Mesodermal cell (in vitro differentiated cells): Measurements from ENCODE around the gene GABRG2. TPM values are rescaled to one million over a fixed set of nuclear protein-coding genes. Genes with fewer than 3 reads are reported as not detected.
"Not testable (repeated sequence)": the region's sequence is repeated elsewhere in the genome, so short reads cannot be mapped to it uniquely, and the experiment has no call there.

Experiments used
- H3K27ac ChIP-seq: 2 replicates; pipeline ENCODE4 v1.7.0; 2013; ENCODE audit warnings: mild to moderate bottlenecking, low read depth, low read length, moderate library complexity; ENCODE audit not compliant: severe bottlenecking
- H3K36me3 ChIP-seq: 2 replicates; pipeline ENCODE4 v1.7.1; 2013; ENCODE audit warnings: mild to moderate bottlenecking, low read length, moderate library complexity; ENCODE audit not compliant: control insufficient read depth, insufficient read depth
- H3K4me1 ChIP-seq: one replicate; pipeline ENCODE4 v1.7.1; 2013; ENCODE audit warnings: mild to moderate bottlenecking, low read length; ENCODE audit not compliant: insufficient read depth, control insufficient read depth, poor library complexity, severe bottlenecking
- H3K4me3 ChIP-seq: 2 replicates; pipeline ENCODE4 v1.7.0; 2013; ENCODE audit warnings: low read length, control low read depth, mild to moderate bottlenecking; ENCODE audit not compliant: insufficient read depth, poor library complexity, severe bottlenecking; ENCODE audit errors: extremely low read depth
- H3K9me3 ChIP-seq: 2 replicates; pipeline ENCODE4 v1.7.1; 2013; ENCODE audit warnings: mild to moderate bottlenecking, low read length, moderate library complexity; ENCODE audit not compliant: control insufficient read depth
- whole genome bisulfite sequencing, 2 experiments: methylation state at CpG; one replicate each; pipeline ENCODE4 v1.1.5; 2013; ENCODE audit warnings: missing lambda C conversion rate in 2 of 2; ENCODE audit not compliant: insufficient coverage in 2 of 2; 5-methylcytosine and 5-hydroxymethylcytosine counted together
- polyA plus RNA-seq, 2 experiments: library from polyadenylated mRNA; stranded (reverse); fragments of 50-300 nt; gene quantifications; one replicate each; pipeline ENCODE4 v1.2.3, GENCODE V29; 2013

GABRG2 gene
- 0.37 TPM for polyA plus RNA-seq (2013, experiment 1 of 2)
- polyA plus RNA-seq (2013, experiment 2 of 2) = 0.10 TPM

- Histone ChIP-seq H3K36me3 (no peaks in the 10 kb centered on the region), H3K9me3 (no peaks in the 10 kb centered on the region), H3K4me3 (no peak within 1 kb of the TSS), H3K4me1 (no peaks in the 10 kb centered on the region), H3K27ac (no peak within 1 kb of the TSS)
- WGBS, 2 experiments = 2 to 4% methylated on average over 5 to 7 of the region's 21 CpGs
These were observed at the start of gene GABRG2 for GRCh38 chr5:162067655-162068411. TSS of gene GABRG2 (plus strand) at chr5:162067773. CDS start at chr5:162068000, 227 bp downstream.

GRCh38 chr5:162025312-162025711 lies 42.3 kb upstream of the GABRG2 start:
- H3K36me3 ChIP-seq = no peaks in the 10 kb centered on the region
- no peak overlapping the region for H3K27ac ChIP-seq
- no peaks in the 10 kb centered on the region for H3K4me1 ChIP-seq
- H3K9me3 ChIP-seq = no peaks in the 10 kb centered on the region
- H3K4me3 ChIP-seq = no peak overlapping the region
- WGBS, 2 experiments = 86 to 100% methylated on average over 1 of the region's 2 CpGs

GRCh38 chr5:162026803-162027202 lies 40.8 kb upstream of the GABRG2 start:
- Histone ChIP-seq H3K4me3 (no peak overlapping the region), H3K36me3 (no peaks in the 10 kb centered on the region), H3K27ac (no peak overlapping the region), H3K9me3 (no peaks in the 10 kb centered on the region), H3K4me1 (no peaks in the 10 kb centered on the region)
- WGBS, 2 experiments = 70 to 100% methylated on average over 1 to 2 of the region's 4 CpGs

GRCh38 chr5:162037431-162037830 lies 30.1 kb upstream of the GABRG2 start:
- Histone ChIP-seq H3K27ac (no peak overlapping the region), H3K4me1 (no peaks in the 10 kb centered on the region), H3K4me3 (no peak overlapping the region), H3K36me3 (no peaks in the 10 kb centered on the region), H3K9me3 (no peaks in the 10 kb centered on the region)
- WGBS, 2 experiments = no CpG with 5 or more reads among the region's 1 CpG

GRCh38 chr5:162047279-162047678 lies 20.3 kb upstream of the GABRG2 start:
- Histone ChIP-seq H3K4me3 (no peak overlapping the region), H3K4me1 (no peaks in the 10 kb centered on the region), H3K27ac (no peak overlapping the region), H3K36me3 (no peaks in the 10 kb centered on the region), H3K9me3 (no peaks in the 10 kb centered on the region)
- WGBS, 2 experiments = 62% methylated on average over 1 of the region's 1 CpG; no CpG with 5 or more reads in 1 of the 2 experiments

- no peaks in the 10 kb centered on the region for H3K36me3 ChIP-seq
- H3K9me3 ChIP-seq = no peaks in the 10 kb centered on the region
- H3K4me3 ChIP-seq = no peak overlapping the region
- no peak overlapping the region for H3K27ac ChIP-seq
- no peaks in the 10 kb centered on the region for H3K4me1 ChIP-seq
- WGBS, 2 experiments = 75 to 88% methylated on average over 2 of the region's 3 CpGs
These were observed 14.9 kb upstream of the GABRG2 start for GRCh38 chr5:162052676-162053075.

- 100% methylated on average over 3 of the region's 4 CpGs; no CpG with 5 or more reads in 1 of the 2 experiments for WGBS, 2 experiments
- H3K4me1 ChIP-seq = not testable (repeated sequence)
These were observed 12.5 kb upstream of the GABRG2 start for GRCh38 chr5:162055095-162055494.

GRCh38 chr5:162067162-162067561 lies 411 bp upstream of the GABRG2 start:
- Histone ChIP-seq H3K27ac (no peak overlapping the region), H3K4me3 (no peak overlapping the region), H3K4me1 (no peaks in the 10 kb centered on the region), H3K9me3 (no peaks in the 10 kb centered on the region), H3K36me3 (no peaks in the 10 kb centered on the region)
- 16 to 40% methylated on average over 2 to 5 of the region's 7 CpGs for WGBS, 2 experiments

More at GRCh38 chr5:162055095-162055494, 12.5 kb upstream of the GABRG2 start:
- H3K9me3 ChIP-seq, H3K4me3 ChIP-seq, H3K27ac ChIP-seq, H3K36me3 ChIP-seq: not testable (repeated sequence)

GRCh38 chr5:162068412-162068811 lies 839 bp downstream of the GABRG2 start:
- Histone ChIP-seq H3K36me3 (no peaks in the 10 kb centered on the region), H3K4me1 (no peaks in the 10 kb centered on the region), H3K4me3 (no peak overlapping the region), H3K9me3 (no peaks in the 10 kb centered on the region), H3K27ac (no peak overlapping the region)
- WGBS, 2 experiments = 0 to 4% methylated on average over 4 to 5 of the region's 12 CpGs

- Histone ChIP-seq H3K9me3 (no peaks in the 10 kb centered on the region), H3K27ac (no peak overlapping the region), H3K36me3 (no peaks in the 10 kb centered on the region), H3K4me3 (no peak overlapping the region), H3K4me1 (no peaks in the 10 kb centered on the region)
- WGBS, 2 experiments = 87 to 97% methylated on average over 2 to 4 of the region's 4 CpGs
These were observed 1.4 kb downstream of the GABRG2 start for GRCh38 chr5:162068936-162069335.

GRCh38 chr5:162078805-162079204 lies 11.2 kb downstream of the GABRG2 start:
- Histone ChIP-seq H3K9me3 (no peaks in the 10 kb centered on the region), H3K27ac (no peak overlapping the region), H3K36me3 (no peaks in the 10 kb centered on the region), H3K4me1 (no peaks in the 10 kb centered on the region), H3K4me3 (no peak overlapping the region)
- no CpG with 5 or more reads among the region's 1 CpG for WGBS, 2 experiments
